ENCODE measurements around the gene CHEK1. TPM values are rescaled to one million over a fixed set of nuclear protein-coding genes. Genes with fewer than 3 reads are reported as not detected.

Gene CHEK1
- total and polyA plus RNA-seq, 9 of the 15 experiments (the other 6 are each of a cell fraction or from before 2014, with no cell fraction given): 62.6 to 108 (median 87.5) TPM

GRCh38 chr11:125671561-125671960 is 46.6 kb downstream of the CHEK1 start (continued):
- TF ChIP-seq, protein P1, sequence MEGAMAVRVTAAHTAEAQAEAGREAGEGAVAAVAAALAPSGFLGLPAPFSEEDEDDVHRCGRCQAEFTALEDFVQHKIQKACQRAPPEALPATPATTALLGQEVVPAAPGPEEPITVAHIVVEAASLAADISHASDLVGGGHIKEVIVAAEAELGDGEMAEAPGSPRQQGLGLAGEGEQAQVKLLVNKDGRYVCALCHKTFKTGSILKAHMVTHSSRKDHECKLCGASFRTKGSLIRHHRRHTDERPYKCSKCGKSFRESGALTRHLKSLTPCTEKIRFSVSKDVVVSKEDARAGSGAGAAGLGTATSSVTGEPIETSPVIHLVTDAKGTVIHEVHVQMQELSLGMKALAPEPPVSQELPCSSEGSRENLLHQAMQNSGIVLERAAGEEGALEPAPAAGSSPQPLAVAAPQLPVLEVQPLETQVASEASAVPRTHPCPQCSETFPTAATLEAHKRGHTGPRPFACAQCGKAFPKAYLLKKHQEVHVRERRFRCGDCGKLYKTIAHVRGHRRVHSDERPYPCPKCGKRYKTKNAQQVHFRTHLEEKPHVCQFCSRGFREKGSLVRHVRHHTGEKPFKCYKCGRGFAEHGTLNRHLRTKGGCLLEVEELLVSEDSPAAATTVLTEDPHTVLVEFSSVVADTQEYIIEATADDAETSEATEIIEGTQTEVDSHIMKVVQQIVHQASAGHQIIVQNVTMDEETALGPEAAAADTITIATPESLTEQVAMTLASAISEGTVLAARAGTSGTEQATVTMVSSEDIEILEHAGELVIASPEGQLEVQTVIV (CRISPR knock-in tag; IDR thresholded peaks at IDR 0.05; ENCODE audit: borderline replicate concordance): no peak
- TF ChIP-seq, protein P2, sequence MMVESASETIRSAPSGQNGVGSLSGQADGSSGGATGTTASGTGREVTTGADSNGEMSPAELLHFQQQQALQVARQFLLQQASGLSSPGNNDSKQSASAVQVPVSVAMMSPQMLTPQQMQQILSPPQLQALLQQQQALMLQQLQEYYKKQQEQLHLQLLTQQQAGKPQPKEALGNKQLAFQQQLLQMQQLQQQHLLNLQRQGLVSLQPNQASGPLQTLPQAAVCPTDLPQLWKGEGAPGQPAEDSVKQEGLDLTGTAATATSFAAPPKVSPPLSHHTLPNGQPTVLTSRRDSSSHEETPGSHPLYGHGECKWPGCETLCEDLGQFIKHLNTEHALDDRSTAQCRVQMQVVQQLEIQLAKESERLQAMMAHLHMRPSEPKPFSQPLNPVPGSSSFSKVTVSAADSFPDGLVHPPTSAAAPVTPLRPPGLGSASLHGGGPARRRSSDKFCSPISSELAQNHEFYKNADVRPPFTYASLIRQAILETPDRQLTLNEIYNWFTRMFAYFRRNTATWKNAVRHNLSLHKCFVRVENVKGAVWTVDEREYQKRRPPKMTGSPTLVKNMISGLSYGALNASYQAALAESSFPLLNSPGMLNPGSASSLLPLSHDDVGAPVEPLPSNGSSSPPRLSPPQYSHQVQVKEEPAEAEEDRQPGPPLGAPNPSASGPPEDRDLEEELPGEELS (CRISPR knock-in tag; IDR thresholded peaks at IDR 0.05; ENCODE audit: borderline replicate concordance): no peak
- TF ChIP-seq, protein P3, sequence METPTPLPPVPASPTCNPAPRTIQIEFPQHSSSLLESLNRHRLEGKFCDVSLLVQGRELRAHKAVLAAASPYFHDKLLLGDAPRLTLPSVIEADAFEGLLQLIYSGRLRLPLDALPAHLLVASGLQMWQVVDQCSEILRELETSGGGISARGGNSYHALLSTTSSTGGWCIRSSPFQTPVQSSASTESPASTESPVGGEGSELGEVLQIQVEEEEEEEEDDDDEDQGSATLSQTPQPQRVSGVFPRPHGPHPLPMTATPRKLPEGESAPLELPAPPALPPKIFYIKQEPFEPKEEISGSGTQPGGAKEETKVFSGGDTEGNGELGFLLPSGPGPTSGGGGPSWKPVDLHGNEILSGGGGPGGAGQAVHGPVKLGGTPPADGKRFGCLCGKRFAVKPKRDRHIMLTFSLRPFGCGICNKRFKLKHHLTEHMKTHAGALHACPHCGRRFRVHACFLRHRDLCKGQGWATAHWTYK (CRISPR knock-in tag; IDR thresholded peaks at IDR 0.05): no peak
- TF ChIP-seq MLX (CRISPR knock-in tag; conservative IDR thresholded peaks at IDR 0.05) (no peak), ZNF232 (CRISPR knock-in tag; IDR thresholded peaks at IDR 0.05) (no peak), ZNF766 (CRISPR knock-in tag; conservative IDR thresholded peaks at IDR 0.05) (no peak), E2F1 (CRISPR knock-in tag; IDR thresholded peaks at IDR 0.05) (no peak), CHD2 (IDR thresholded peaks at IDR 0.05; ENCODE audit: low read depth, low read length) (no peak)
